Right hindlimb (tissue), 1 donor: ENCODE results near the gene MYL9.

Source experiments
- DNase-seq: peaks from one replicate; pipeline ENCODE4 v3.0.0-alpha.2; 2018

The MYL9 gene

DNA sequence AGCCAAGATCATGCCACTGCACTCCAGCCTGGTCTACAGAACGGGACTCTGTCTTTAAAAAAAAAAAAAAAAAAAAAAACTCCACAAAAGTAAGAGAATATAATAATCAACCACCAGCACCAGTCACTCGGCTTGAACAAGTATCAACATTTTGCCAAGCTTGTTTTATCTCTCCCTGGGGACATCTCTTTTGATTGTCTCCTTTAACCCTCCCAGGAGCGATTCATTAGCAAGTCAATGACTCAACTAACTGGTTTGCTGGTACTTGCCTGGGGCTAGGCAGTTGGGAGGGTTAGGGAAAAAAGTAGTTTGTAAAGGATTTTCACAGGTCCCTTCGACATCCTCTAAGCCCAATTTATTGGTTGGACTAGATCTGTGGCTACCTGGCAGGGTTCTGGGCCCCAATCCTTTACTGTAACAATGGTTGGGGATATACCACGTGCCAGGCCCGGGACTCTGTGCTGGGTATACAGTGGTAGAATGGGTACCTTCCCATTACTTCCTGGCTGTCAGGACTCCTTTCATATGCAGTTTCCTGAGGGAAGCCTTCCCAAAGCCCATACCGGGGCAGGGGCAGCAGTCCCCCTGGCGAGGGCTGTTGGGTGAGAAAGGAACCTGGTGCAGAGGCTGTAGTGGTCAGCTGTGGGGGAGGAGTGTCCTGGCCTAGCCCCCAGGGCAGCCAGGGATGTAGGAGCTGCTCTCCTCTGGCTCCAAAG is 44.2 kb downstream of the MYL9 start:
- DNase-seq, result no peak

GRCh38 chr20:36587388-36588070 is 46.2 kb downstream of the MYL9 start:
- no peak for DNase-seq

DNA sequence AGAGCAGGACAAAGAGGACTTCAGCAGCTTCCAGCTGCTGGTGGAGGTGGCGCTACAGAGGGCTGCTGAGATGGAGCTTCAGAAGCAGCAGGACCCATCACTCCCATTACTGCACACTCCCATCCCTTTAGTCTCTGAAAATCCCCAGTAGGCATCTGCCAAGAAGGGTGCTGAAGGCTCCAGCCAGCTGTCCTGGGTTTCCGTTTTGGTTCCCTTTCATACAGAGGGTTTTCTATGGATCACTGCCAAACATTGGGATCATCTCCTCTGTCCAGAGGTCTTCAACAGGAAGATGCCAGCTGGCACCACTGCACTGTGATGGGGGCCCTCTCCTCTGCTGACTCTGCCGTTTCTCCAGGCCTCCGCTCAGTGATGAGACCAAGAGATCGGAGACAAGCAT is 50.0 kb downstream of the MYL9 start:
- peak; percentile 35 for DNase-seq

DNA sequence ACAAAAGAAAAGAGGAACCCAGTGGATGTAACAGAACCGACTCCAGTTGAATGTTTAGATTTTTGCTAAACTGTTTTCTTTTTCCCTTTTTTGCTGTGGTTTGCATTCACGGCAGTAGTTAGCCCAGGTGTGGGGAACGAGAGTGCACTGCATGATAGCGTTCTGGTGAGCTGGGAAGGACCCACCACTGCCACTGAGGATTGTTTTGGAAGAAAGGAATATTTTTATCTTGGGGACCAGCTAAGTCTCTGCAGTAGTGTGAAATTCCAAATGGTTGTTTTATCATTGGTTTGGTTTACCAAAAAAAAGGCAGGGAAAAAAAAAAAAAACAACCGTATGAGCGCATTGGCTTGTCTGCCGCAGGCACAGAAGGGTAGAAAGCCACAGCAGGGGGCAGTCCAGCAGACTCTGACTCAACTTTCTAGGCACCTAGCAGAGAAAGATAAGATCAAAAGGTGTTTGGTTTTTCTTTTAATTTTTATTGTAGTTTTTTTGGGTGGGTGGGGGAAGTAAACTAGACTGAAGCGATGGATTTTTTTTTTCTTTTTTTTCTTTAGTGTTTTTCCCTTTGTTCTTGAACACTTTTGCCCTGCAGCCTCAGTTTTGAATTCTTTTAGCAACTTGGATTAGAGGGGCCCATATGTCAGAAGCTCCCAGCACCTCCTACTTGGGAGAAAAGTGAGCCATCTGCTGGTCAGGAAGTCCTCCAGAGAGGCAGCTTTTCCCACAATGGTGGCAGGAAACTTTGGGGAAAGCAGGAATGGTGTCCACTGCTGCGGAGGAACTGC is 50.7 kb downstream of the MYL9 start:
- DNase-seq, result peak; percentile 36

GRCh38 chr20:36593347-36593929 is 52.1 kb downstream of the MYL9 start:
- DNase-seq, result no peak

DNA sequence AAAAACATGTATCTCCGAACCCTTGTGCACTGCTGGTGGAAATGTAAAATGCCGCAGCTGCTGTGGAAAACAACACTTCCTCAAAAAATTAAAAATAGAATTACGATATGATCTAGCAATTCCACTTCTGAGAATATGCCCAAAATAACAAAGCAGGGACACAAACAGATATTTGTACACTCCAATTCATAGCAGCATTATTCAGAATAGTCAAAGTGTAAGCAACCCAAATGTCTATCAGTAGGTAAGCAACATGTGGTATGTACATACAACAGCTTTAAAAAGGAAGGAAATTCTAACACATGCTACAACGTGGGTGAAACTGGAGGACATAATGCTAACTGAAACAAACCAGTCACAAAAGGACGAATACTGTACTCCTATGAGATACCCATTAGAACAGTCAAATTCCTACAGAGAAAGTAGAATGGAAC is 58.6 kb downstream of the MYL9 start:
- no peak for DNase-seq
